Fibroblast of lung (primary cell): ENCODE measurements around the gene ASIC1. TPM values are rescaled to one million over a fixed set of nuclear protein-coding genes. Genes with fewer than 3 reads are reported as not detected.
A peak's percentile ranks its signal among the peaks of the same experiment; 100 is the strongest.

Experiments used
- DNase-seq, 2 donors: peaks; one replicate each; pipeline versions ENCODE4 v3.0.0 to v3.0.0-alpha.2; 2010; ENCODE audit warnings: low read depth in 2 of 2
- H2AFZ ChIP-seq: 2 replicates; pipeline ENCODE4 v1.5.1; 2012; ENCODE audit warnings: low read length, control low read depth, inconsistent platforms
- H3K27ac ChIP-seq: 2 replicates; pipeline ENCODE4 v1.5.1; 2011; ENCODE audit warnings: low read length, control low read depth; ENCODE audit not compliant: insufficient read depth
- H3K27me3 ChIP-seq: 2 replicates; pipeline ENCODE4 v1.5.1; 2011; ENCODE audit warnings: mild to moderate bottlenecking, low read length; ENCODE audit not compliant: control insufficient read depth, insufficient read depth
- H3K36me3 ChIP-seq: 2 replicates; pipeline ENCODE4 v1.5.1; 2011; ENCODE audit warnings: low read length; ENCODE audit not compliant: control insufficient read depth, insufficient read depth
- H3K4me1 ChIP-seq: 2 replicates; pipeline ENCODE4 v1.5.1; 2011; ENCODE audit warnings: low read length; ENCODE audit not compliant: control insufficient read depth, insufficient read depth; ENCODE audit errors: extremely low read depth
- H3K4me2 ChIP-seq: 2 replicates; pipeline ENCODE4 v1.5.1; 2011; ENCODE audit warnings: low read length, control low read depth; ENCODE audit not compliant: insufficient read depth; ENCODE audit errors: extremely low read depth
- H3K4me3 ChIP-seq, 4 experiments: fragments of 200-600 bp in 1 of 4; sonication (generic) in 1 of 4; replicated peaks in 1 of 4; 2 replicates each; pipeline ENCODE4 v1.5.1; 2011 to 2016; ENCODE audit warnings: low read length in 4 of 4, low read depth in 3 of 4, mild to moderate bottlenecking in 3 of 4, control low read depth in 2 of 4, inconsistent platforms in 1 of 4, mixed read lengths in 1 of 4; ENCODE audit not compliant: insufficient read depth in 1 of 4; ENCODE audit errors: control extremely low read depth in 1 of 4
- H3K79me2 ChIP-seq: 2 replicates; pipeline ENCODE4 v1.5.1; 2012; ENCODE audit warnings: mild to moderate bottlenecking, low read length, inconsistent platforms; ENCODE audit not compliant: control insufficient read depth, insufficient read depth
- H3K9ac ChIP-seq: 2 replicates; pipeline ENCODE4 v1.5.1; 2011; ENCODE audit warnings: mild to moderate bottlenecking, low read length, control low read depth; ENCODE audit not compliant: insufficient read depth
- H3K9me3 ChIP-seq: 2 replicates; pipeline ENCODE4 v1.5.1; 2012; ENCODE audit warnings: low read depth, low read length; ENCODE audit not compliant: control insufficient read depth, insufficient read depth
- H4K20me1 ChIP-seq: 2 replicates; pipeline ENCODE4 v1.5.1; 2011; ENCODE audit warnings: low read length; ENCODE audit not compliant: control insufficient read depth, insufficient read depth; ENCODE audit errors: extremely low read depth
- EZH2 ChIP-seq: IDR thresholded peaks from 2 replicates; pipeline ENCODE4 v1.5.1; 2012; ENCODE audit warnings: low read length, control low read depth, mild to moderate bottlenecking; ENCODE audit errors: missing control alignments
- polyA plus RNA-seq, 2 donors: library from polyadenylated mRNA; depleted of rRNA in 1 of 2; stranded (reverse) in 1 of 2; unstranded in 1 of 2; fragments of >200 nt; gene quantifications; 2 replicates each; pipeline ENCODE4 v1.2.1, GENCODE V29; 2011 to 2012; ENCODE audit warnings: missing spikeins in 1 of 2
- total RNA-seq: library from RNA; depleted of rRNA; stranded (reverse); fragments of >200 nt; gene quantifications from 2 replicates; pipeline ENCODE4 v1.2.1, GENCODE V29; 2014
- TF ChIP-seq, protein P1 (sequence below), 2 donors: IDR thresholded peaks in 1 of 2; conservative IDR thresholded peaks in 1 of 2; 1 replicate in 1 of 2; 2 replicates in 1 of 2; pipeline ENCODE4 v1.5.1; 2011 to 2012; ENCODE audit warnings: low read length in 2 of 2, control low read depth in 1 of 2, inconsistent platforms in 1 of 2, low read depth in 1 of 2, mild to moderate bottlenecking in 1 of 2

ASIC1 gene
- total and polyA plus RNA-seq, 2 donors (not counting 1 experiment from before 2014, with no cell fraction given), result 1.7 to 3.9 TPM

- no peaks in the 10 kb centered on the region for H3K9me3 ChIP-seq
- H3K79me2 ChIP-seq, result no peaks in the 10 kb centered on the region
- no peaks in the 10 kb centered on the region for H4K20me1 ChIP-seq
- DNase-seq, result peak in 1 of 2 donors; percentile 44
- H3K4me2 ChIP-seq, result no peak overlapping the region
- no peak for TF ChIP-seq EZH2
- TF ChIP-seq, protein P1, sequence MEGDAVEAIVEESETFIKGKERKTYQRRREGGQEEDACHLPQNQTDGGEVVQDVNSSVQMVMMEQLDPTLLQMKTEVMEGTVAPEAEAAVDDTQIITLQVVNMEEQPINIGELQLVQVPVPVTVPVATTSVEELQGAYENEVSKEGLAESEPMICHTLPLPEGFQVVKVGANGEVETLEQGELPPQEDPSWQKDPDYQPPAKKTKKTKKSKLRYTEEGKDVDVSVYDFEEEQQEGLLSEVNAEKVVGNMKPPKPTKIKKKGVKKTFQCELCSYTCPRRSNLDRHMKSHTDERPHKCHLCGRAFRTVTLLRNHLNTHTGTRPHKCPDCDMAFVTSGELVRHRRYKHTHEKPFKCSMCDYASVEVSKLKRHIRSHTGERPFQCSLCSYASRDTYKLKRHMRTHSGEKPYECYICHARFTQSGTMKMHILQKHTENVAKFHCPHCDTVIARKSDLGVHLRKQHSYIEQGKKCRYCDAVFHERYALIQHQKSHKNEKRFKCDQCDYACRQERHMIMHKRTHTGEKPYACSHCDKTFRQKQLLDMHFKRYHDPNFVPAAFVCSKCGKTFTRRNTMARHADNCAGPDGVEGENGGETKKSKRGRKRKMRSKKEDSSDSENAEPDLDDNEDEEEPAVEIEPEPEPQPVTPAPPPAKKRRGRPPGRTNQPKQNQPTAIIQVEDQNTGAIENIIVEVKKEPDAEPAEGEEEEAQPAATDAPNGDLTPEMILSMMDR (conservative IDR thresholded peaks at IDR 0.05 in 1 of 2, IDR thresholded peaks at IDR 0.05 in 1 of 2; ENCODE audit: low read depth in 1 of 2, low read length in 2 of 2), result peak; percentile 99 to 100
- no peak overlapping the region for H3K27ac ChIP-seq
- peak overlapping the region in 1 of 4 experiments; percentile 10 for H3K4me3 ChIP-seq
- peaks cover 5% of the 10 kb centered on the region for H3K4me1 ChIP-seq
- H2AFZ ChIP-seq, result no peak overlapping the region
- H3K27me3 ChIP-seq, result peaks cover 25% of the 10 kb centered on the region
- no peak overlapping the region for H3K9ac ChIP-seq
- H3K36me3 ChIP-seq, result no peaks in the 10 kb centered on the region
Measured at GRCh38 chr12:50055831-50056638, 1.4 kb upstream of the ASIC1 start.

DNA sequence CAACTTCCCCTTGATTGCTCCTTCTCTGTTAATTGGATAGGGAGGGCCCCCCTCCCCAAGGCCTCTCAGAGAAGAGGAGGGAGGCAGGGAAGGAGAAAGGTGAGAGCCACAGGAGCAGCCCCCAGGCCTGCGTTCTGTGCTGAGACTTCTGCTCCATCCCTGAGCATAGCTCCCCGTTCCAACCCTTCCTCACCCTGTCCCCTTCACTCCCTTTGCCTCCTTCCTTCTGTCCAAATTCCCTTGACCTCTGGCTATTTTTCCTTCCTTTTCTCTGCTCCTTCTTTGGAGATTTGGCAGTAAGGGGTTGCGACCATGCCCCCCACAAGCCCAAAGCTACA is 788 bp upstream of the ASIC1 start:
- TF ChIP-seq, protein P1 (conservative IDR thresholded peaks at IDR 0.05 in 1 of 2, IDR thresholded peaks at IDR 0.05 in 1 of 2; ENCODE audit: low read depth in 1 of 2, low read length in 2 of 2), result no peak
- TF ChIP-seq EZH2, result no peak
- no peak for DNase-seq
- no peak overlapping the region for H3K9ac ChIP-seq

GRCh38 chr12:50057896-50058670 is 687 bp downstream of the ASIC1 start:
- peak overlapping the region; percentile 47 for H3K9ac ChIP-seq
- H2AFZ ChIP-seq, result no peak overlapping the region

More for the DNA sequence above, 788 bp upstream of the ASIC1 start:
- Histone ChIP-seq H3K9me3 (no peaks in the 10 kb centered on the region), H3K4me3 (peak overlapping the region; percentile 52 to 67 (median 63)), H3K4me2 (peak overlapping the region; percentile 81), H3K79me2 (no peaks in the 10 kb centered on the region), H2AFZ (no peak overlapping the region), H3K36me3 (no peaks in the 10 kb centered on the region), H3K27me3 (peaks cover 21% of the 10 kb centered on the region), H3K27ac (no peak overlapping the region), H3K4me1 (peaks cover 5% of the 10 kb centered on the region), H4K20me1 (no peaks in the 10 kb centered on the region)

More at GRCh38 chr12:50057896-50058670, 687 bp downstream of the ASIC1 start:
- TF ChIP-seq EZH2, result no peak
- TF ChIP-seq, protein P1 (conservative IDR thresholded peaks at IDR 0.05 in 1 of 2, IDR thresholded peaks at IDR 0.05 in 1 of 2; ENCODE audit: low read depth in 1 of 2, low read length in 2 of 2), result no peak
- no peak for DNase-seq
- peak overlapping the region; percentile 71 for H3K4me2 ChIP-seq
- no peak overlapping the region for H3K27ac ChIP-seq
- no peaks in the 10 kb centered on the region for H3K79me2 ChIP-seq
- no peaks in the 10 kb centered on the region for H4K20me1 ChIP-seq
- H3K4me3 ChIP-seq, result peak overlapping the region; percentile 23 to 66 (median 44)
- H3K27me3 ChIP-seq, result peaks cover 12% of the 10 kb centered on the region
- peaks cover 5% of the 10 kb centered on the region for H3K4me1 ChIP-seq
- no peaks in the 10 kb centered on the region for H3K9me3 ChIP-seq
- H3K36me3 ChIP-seq, result no peaks in the 10 kb centered on the region
